Caki2 (cell line): ENCODE data around the gene UBE2E2. TPM values are rescaled to one million over a fixed set of nuclear protein-coding genes. Genes with fewer than 3 reads are reported as not detected.

Source experiments
- DNase-seq: peaks from one replicate; pipeline ENCODE4 v3.0.0-alpha.2; 2015; ENCODE audit warnings: low read depth
- in situ Hi-C: cut with HindIII; loops from 2 replicates; pipeline ENCODE4 v1.10.0; 2016; ENCODE audit warnings: low sequenced_read_pairs, low pct_unique_long_range_greater_than_20kb, mixed read lengths
- total RNA-seq: library from RNA; depleted of rRNA; stranded (reverse); fragments of >200 nt; shearing (Covaris generic); gene quantifications from 2 replicates; pipeline ENCODE4 v1.2.3, GENCODE V29; 2014; ENCODE audit warnings: low replicate concordance

The UBE2E2 gene
- total RNA-seq, 1 experiment from 2014 or later: 37.9 TPM

DNA sequence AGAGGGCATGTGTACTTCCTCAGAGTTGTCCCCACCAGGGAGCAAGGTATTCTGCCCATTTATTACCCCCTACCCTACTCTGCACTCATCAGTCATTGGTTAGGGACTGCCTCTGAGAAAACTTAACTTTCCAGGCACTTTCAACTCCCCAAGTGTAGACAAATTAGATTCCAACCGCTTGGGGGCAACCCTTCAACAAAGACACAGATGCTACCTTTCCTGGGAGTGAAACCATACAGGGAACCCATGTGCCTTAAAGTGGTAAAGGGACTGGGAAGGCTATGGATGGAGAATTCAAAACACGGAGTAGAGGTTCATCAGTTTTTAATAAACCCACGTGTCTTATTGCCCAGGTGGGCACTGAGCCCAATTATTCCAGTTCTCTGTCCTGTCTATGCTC lies 19.4 kb upstream of the UBE2E2 start:
- in situ Hi-C loops: no loop called here
- no peak for DNase-seq

- DNase-seq: no peak
- in situ Hi-C loops: no loop called here
Observed at GRCh38 chr3:23185861-23186260, 17.3 kb upstream of the UBE2E2 start.

DNA sequence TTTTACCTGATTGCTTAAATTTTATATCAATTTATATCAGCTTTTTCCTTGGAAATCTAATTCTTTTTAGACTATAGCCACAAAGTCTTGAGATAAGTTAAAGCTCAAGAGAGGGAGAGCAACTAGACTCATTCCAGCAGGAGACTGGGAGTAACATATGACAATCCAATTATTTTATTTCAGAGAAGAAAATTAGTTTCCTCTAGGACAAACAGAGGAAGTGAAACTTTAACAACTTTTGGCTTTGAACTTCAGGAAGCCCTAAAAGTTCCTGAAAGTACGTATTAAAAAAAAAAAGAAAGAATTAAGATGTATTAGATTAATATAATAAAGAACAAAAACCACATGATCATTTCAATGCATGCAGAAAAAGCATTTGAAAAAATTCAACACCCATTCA lies 13.9 kb upstream of the UBE2E2 start:
- no peak for DNase-seq
- in situ Hi-C loops: no loop called here

GRCh38 chr3:23192816-23193215 lies 10.3 kb upstream of the UBE2E2 start:
- no peak for DNase-seq
- in situ Hi-C loops: no loop called here

DNA sequence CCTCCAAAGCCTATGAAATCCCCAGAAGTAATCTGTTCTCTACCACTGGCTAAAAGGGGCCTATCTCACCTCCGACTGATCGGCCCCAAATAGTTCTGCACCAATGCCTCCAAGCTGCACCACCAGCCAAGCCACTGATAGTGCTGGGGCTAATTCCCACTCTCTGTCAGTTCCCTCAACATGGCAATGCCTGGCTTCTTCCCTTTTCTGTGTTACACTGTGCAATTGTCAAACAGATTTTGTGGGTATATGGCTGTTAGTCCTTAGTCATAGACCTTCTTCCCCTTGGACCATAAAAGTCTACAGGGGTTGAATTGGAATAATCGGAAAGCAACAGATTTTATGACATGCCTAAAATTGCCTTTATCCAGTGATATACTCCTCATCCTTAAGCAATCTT lies 9.3 kb upstream of the UBE2E2 start:
- in situ Hi-C loops: no loop called here
- DNase-seq: no peak

DNA sequence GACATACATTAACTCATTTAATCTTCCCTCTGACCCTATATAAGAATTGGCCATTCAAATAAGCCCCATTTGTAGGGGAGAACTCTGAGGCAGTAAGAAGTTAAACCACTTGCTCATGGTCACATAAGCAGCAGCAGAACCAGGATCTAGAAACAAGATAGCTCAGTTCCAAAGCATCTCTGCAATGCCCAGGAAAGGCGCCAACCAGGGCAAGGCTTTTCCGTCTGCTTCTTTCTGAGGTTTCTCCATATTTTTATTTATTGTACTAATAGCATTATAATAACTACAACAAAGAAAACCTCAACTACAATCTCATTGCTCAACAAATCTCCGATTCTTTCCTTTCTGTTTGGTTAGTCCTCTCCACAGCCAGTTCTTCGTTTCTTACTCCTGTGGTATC lies 4.3 kb upstream of the UBE2E2 start:
- no peak for DNase-seq
- in situ Hi-C loops: no loop called here

GRCh38 chr3:23199649-23200048 lies 3.5 kb upstream of the UBE2E2 start:
- no peak for DNase-seq
- in situ Hi-C loops: no loop called here

GRCh38 chr3:23201154-23201838 lies 1.8 kb upstream of the UBE2E2 start:
- in situ Hi-C loops: no loop called here
- no peak for DNase-seq

DNA sequence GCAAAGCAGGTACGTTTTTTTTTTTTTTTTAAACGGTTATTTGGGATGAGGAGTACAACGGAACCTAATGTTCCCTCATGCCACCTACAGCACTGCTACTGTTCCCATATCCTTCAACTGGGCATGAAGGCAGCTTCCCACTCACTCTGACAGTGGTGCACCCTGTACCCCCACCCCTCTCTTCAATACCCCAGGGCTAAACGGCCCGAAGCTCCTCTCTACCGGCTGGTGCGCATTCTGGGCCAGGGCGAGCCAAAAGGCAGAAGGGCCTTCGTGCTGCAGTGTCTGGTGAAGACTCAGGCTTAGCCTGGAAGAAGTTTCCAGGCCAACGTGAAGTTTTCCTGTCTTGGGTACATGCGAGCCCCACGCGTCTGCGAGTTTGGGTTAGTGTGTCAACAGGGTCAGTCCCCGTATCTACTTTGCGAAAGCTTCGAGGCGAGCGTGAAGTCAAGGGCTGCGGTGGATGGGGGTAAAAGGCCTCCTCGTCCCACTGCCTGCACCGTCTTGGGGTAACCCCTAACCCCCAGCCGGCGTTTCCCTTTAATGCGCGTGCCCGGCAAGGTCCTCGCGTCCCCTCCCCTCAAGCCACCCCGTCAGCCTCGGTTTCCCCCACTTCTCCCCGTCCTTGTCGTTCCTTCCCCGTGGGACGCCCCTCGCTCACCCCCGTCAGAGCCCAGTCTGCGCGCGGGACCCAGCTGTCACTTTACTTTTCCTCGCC lies 765 bp upstream of the UBE2E2 start:
- no peak for DNase-seq
- in situ Hi-C loops: no loop called here

- in situ Hi-C loops: no loop called here
- DNase-seq: no peak
Observed at GRCh38 chr3:23203708-23204330, 692 bp downstream of the UBE2E2 start.

GRCh38 chr3:23206366-23206765 lies 3.2 kb downstream of the UBE2E2 start:
- DNase-seq: no peak
- in situ Hi-C loops: no loop called here

- in situ Hi-C loops: no loop called here
- no peak for DNase-seq
Observed at GRCh38 chr3:23209103-23209502, 6.0 kb downstream of the UBE2E2 start.

DNA sequence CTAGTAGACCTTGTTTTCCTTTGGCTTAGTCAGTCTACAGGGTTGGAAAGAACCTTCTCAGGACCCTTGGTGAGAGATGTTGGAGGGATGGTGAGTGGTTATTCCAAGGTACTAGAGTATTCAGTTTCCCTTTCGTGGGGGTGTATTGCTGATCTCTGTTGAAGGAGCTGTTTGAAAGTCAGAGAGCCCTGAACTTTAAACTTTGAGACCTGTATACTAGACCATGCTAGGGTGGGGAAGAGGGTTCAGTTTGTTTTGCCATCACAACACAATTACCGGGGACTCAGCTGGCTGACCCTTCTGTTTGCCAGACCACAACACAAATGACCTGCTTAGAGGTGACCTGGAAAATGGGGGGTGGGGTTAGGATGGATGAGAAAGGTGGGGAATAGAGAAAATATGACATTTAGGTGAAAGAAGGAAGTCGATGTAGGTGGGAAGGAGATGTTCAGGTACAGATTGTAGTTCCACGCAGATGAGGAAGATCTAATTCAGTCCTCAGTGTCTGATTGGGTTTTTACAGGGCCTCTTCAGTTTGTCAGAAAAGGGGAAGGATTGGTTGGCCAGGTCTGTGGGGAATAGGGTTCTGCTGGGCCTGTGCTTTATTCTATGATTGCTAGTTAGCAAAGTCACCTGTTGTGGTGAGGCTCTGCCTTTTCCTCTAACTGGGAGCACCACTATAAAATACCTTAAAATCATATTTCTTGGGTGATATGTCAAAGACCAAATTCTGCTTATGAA lies 6.8 kb downstream of the UBE2E2 start:
- in situ Hi-C loops: no loop called here
- DNase-seq: no peak

- in situ Hi-C loops: no loop called here
- DNase-seq: no peak
Observed at GRCh38 chr3:23213813-23214212, 10.7 kb downstream of the UBE2E2 start.

GRCh38 chr3:23217872-23218554 lies 14.9 kb downstream of the UBE2E2 start:
- in situ Hi-C loops: no loop called here
- peak; percentile 72 for DNase-seq

DNA sequence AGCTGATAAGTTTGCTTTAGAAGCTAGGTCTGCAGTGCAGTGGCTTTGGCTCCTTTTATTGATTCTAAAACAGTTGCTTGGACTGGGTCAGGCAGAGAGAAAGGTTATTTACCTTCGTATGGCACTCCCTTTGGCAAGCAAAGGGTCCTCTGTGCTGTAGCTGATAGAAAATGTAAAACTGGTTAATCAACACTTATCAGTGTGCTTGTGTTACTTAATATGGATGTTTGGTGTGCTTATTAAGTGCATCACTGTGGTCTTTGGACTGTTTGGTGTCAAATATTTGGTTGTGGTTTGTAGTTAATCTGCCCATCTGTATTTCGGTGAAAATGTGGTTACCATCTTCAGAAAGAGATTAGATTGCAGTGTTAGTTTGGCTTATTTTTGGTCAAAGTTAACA lies 16.0 kb downstream of the UBE2E2 start:
- peak; percentile 51 for DNase-seq
- in situ Hi-C loops: no loop called here

DNA sequence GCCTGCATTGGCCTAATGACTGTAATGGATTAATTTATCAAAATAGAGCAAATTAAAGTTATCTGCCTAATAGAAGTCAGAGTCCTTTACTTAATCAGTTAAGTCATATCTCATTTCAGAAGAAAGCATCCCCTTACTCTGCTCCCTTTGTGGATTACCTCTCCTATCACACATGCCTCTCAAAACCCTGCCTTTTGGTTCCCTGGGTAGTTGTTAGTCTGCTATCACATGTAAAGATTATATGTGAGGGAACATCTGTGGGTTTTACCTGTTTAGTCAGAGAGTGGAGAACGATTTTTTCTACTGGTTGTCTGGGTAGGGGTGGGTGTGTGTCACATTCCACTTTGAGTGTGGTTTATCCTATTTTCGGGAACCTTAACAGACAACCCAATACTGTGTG lies 16.4 kb downstream of the UBE2E2 start:
- DNase-seq: no peak
- in situ Hi-C loops: no loop called here

GRCh38 chr3:23221136-23221535 lies 18.0 kb downstream of the UBE2E2 start:
- in situ Hi-C loops: no loop called here

More at GRCh38 chr3:23221136-23221535, 18.0 kb downstream of the UBE2E2 start:
- no peak for DNase-seq
